ENCODE measurements around the gene NME1. TPM values are rescaled to one million over a fixed set of nuclear protein-coding genes. Genes with fewer than 3 reads are reported as not detected.

Gene NME1
- polyA plus RNA-seq, 2 of the 4 experiments (the other 2 are of a cell fraction), result 542 to 782 TPM

DNA sequence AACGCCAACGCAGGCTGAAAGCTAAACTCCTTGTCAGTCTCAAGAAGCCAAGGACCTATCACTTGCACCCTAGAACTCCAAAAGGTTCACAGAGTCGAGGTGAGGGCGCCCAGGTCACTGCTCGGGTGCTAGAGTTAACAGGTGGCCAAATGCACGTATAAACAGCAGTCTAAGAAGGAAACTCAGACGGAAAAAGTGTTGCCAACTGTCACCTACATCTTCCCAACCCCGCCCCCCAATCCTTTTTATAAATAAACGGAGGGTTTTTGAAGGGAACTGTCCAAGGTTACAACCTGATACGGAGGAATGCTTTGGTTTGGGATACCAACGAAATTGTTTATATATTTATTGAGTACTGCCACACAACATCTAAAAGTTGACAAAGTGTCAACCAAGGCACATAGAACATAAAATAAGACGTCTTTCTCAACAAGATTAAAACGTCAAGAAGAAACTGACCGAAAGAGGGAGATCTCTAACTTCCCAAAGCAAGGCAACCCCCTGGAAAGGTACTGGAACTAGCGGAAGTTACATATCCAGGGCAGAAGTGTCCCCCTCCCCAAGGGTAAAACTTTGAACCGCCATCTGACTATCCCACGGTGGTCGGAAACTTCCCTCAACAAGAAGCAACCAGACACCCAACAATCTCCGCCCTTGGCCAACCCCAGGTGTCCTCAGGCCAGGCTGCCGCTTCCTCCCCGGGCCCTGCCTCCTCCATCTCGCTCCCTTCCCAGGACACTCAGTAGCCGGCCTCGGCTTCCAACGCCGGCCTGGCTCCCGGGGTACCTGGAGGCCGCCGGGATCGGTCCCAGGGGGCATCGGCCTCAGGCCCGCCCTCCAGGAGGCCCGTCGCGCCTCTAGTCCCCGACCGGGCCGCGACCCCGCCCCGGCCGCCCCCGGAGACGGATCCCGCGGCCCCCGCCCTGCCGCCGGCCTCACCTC lies 33.7 kb upstream of the NME1 start (continued):
- TF ChIP-seq BCL3 (IDR thresholded peaks at IDR 0.05), result no peak
- TF ChIP-seq FOXS1 (CRISPR knock-in tag; IDR thresholded peaks at IDR 0.05), result no peak
- peak; percentile 62 for TF ChIP-seq CTCF (IDR thresholded peaks at IDR 0.05)
- TF ChIP-seq HDAC2 (IDR thresholded peaks at IDR 0.05), result no peak
- TF ChIP-seq ZNF302 (CRISPR knock-in tag; IDR thresholded peaks at IDR 0.05), result no peak
- TF ChIP-seq MAFK (IDR thresholded peaks at IDR 0.05; ENCODE audit: partially characterized antibody), result no peak

DNA sequence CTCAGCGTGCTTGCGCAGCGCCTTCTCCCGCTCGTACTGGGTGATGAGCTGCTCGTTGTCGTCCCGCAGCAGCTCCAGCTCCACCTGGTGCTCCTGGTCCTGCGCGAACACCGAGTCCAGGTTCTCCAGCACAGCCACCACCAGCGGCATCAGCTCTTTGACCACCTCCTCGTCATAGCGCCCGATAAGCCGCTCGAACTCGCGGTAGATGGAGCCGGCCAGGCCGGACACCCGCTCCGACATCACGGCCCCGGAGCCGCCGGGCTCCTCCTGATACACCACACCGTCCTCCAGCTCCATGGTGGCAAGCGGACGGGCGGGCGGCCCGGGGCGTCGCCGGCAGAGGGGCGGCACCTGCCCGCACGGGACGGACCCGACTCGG lies 33.0 kb upstream of the NME1 start:
- peak; percentile 32 to 45 for ATAC-seq
- peak overlapping the region; percentile 90 to 91 for H3K27ac ChIP-seq
- DNase-seq (ENCODE audit: low read depth in 1 of 2, low spot score in 1 of 2), result peak; percentile 55 to 56
- no peak for FAIRE-seq
- 3% methylated on average over 20 of the region's 42 CpGs for WGBS (ENCODE audit: missing lambda C conversion rate)
- peak overlapping the region; percentile 80 for H3K4me2 ChIP-seq
- CTCF ChIA-PET, result interaction anchor here (0.7 to 12.1 kb wide), 9 partner anchors 11 to 415 kb away, joined by 3 to 119 read pairs (median 5); partner anchors contain the start of gene NME1
- POLR2A ChIA-PET, result interaction anchor here (0.6 to 4.2 kb wide), 17 partner anchors 11 to 254 kb away, joined by 3 to 41 read pairs (median 5); partner anchors contain the start of genes MBTD1, NME1, NME2 and TOB1
- no peak for TF ChIP-seq TFCP2L1 (CRISPR knock-in tag; IDR thresholded peaks at IDR 0.05)
- no peak for TF ChIP-seq BCL3 (IDR thresholded peaks at IDR 0.05)
- TF ChIP-seq SREBF2 (IDR thresholded peaks at IDR 0.05), result no peak
- no peak for TF ChIP-seq USF2 (IDR thresholded peaks at IDR 0.05)
- no peak for TF ChIP-seq ZSCAN20 (CRISPR knock-in tag; IDR thresholded peaks at IDR 0.05)
- TF ChIP-seq PHF8 (IDR thresholded peaks at IDR 0.05; ENCODE audit: borderline replicate concordance, low read depth), result peak; percentile 94
- peak overlapping the region; percentile 77 for H3K4me3 ChIP-seq
- H3K9me3 ChIP-seq, result no peaks in the 10 kb centered on the region
- peaks cover 40% of the 10 kb centered on the region for H3K4me1 ChIP-seq

DNA sequence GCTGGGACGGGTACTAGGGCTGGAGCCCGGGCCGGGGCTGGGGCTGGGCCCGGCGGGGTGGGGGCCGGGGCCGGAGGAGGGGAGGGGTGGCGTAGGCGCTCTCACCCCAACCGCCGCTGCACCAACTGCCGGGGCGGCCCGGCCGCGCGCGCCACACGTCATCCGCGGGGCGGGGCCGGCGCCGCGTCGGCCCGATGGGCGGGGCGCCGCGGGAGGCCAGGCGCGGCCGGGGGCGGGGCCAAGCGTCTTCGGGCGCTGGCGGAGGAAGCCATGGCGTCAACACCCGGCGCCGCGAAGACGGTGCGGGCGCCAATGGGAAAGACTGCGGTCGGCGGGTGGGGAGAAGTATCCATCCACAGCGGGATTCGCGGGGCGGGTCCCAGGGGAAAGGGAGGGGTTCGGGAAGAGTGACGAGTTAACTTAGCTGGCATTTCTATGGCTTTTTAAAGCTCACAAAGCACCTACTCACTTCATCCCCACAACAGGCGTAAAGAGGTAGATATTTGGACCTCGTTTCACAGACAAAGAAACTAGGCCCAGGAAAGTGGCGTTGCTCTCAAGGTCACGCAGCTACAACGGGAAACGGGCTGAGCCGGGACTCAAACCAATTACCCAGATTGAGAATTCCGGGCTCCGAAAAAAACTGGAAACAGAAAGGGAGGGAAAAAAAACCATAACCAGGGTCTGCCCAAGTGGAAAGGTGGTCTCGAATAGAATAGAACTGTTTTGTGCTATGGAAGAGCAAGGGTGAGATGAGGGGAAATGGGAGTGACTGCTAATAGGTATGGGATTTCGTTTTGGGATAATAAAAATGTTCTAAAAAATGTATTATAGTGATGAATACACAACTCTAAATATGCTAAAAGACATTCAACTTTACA lies 32.4 kb upstream of the NME1 start, which contains the start of gene SPAG9:
Gene SPAG9, minus strand, starts transcription at position 130 of the 881 bp plus-strand sequence. CDS start 212 bp downstream, outside the sequence.
- peaks cover 46% of the 10 kb centered on the region for H3K4me1 ChIP-seq
- 1% methylated on average over 19 of the region's 68 CpGs for WGBS (ENCODE audit: missing lambda C conversion rate)
- peak within 1 kb of the TSS; percentile 77 for H3K4me3 ChIP-seq
- H3K27ac ChIP-seq, result peak within 1 kb of the TSS; percentile 91 to 92
- FAIRE-seq (no peak), ATAC-seq (peak; percentile 80 to 82), DNase-seq (ENCODE audit: low read depth in 1 of 2, low spot score in 1 of 2) (peak; percentile 97)
- ChIA-PET POLR2A (interaction anchor here (0.6 to 4.2 kb wide), 18 partner anchors 10 to 255 kb away, joined by 3 to 41 read pairs (median 4); partner anchors contain the start of genes MBTD1, NME1, NME2 and TOB1), CTCF (interaction anchor here (0.7 to 12.1 kb wide), 11 partner anchors 10 to 415 kb away, joined by 3 to 119 read pairs (median 4); partner anchors contain the start of gene NME1)
- peak within 1 kb of the TSS; percentile 92 for H3K4me2 ChIP-seq
- no peaks in the 10 kb centered on the region for H3K9me3 ChIP-seq
- TF ChIP-seq SREBF2 (IDR thresholded peaks at IDR 0.05) (no peak), FOXS1 (CRISPR knock-in tag; IDR thresholded peaks at IDR 0.05) (no peak), CBX2 (IDR thresholded peaks at IDR 0.05; ENCODE audit: borderline replicate concordance, low read depth) (no peak), ELK1 (IDR thresholded peaks at IDR 0.05; ENCODE audit: low read depth, low read length) (no peak), HOXB13 (CRISPR knock-in tag; IDR thresholded peaks at IDR 0.05; ENCODE audit: low read depth) (no peak), ESRRA (IDR thresholded peaks at IDR 0.05; ENCODE audit: borderline replicate concordance, low read length) (peak; percentile 76; the same call in 1 of the 2 replicates), BCL3 (IDR thresholded peaks at IDR 0.05) (peak; percentile 96), CTCF (IDR thresholded peaks at IDR 0.05) (no peak), TFCP2L1 (CRISPR knock-in tag; IDR thresholded peaks at IDR 0.05) (peak; percentile 83; the same call in 1 of the 2 replicates)
- TF ChIP-seq, protein P1, sequence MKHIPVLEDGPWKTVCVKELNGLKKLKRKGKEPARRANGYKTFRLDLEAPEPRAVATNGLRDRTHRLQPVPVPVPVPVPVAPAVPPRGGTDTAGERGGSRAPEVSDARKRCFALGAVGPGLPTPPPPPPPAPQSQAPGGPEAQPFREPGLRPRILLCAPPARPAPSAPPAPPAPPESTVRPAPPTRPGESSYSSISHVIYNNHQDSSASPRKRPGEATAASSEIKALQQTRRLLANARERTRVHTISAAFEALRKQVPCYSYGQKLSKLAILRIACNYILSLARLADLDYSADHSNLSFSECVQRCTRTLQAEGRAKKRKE (CRISPR knock-in tag; IDR thresholded peaks at IDR 0.05; ENCODE audit: low read depth), result no peak
